T-helper 17 cell (primary cell): Measurements from ENCODE around the gene FAHD2A. TPM values are rescaled to one million over a fixed set of nuclear protein-coding genes. Genes with fewer than 3 reads are reported as not detected.

Experiments
- ATAC-seq: fragments of 150-1000 bp; cut with Tn5 transposase; 2 replicates; pipeline ENCODE4 v1.10.0; 2021; ENCODE audit warnings: mild to moderate bottlenecking, moderate library complexity
- DNase-seq, 3 donors: peaks; one replicate each; pipeline versions ENCODE4 v3.0.0 to v3.0.0-alpha.2; 2020 to 2021
- H3K9me3 ChIP-seq: one replicate; pipeline ENCODE4 v1.7.0; 2013; ENCODE audit warnings: low read length, mild to moderate bottlenecking; ENCODE audit not compliant: control insufficient read depth, poor library complexity, severe bottlenecking
- H3K27ac Mint-ChIP-seq: one replicate; pipeline ENCODE4 v1.8.0; 2022; ENCODE audit warnings: mild to moderate bottlenecking, moderate library complexity, mixed read lengths
- H3K27me3 Mint-ChIP-seq: one replicate; pipeline ENCODE4 v1.8.0; 2022; ENCODE audit warnings: mixed read lengths
- H3K36me3 Mint-ChIP-seq: one replicate; pipeline ENCODE4 v1.8.0; 2022; ENCODE audit warnings: low read depth, mixed read lengths
- H3K4me1 Mint-ChIP-seq: one replicate; pipeline ENCODE4 v1.8.0; 2022; ENCODE audit warnings: mild to moderate bottlenecking, mixed read lengths
- H3K4me3 Mint-ChIP-seq: one replicate; pipeline ENCODE4 v1.8.0; 2022; ENCODE audit warnings: mild to moderate bottlenecking, moderate library complexity, mixed read lengths
- total RNA-seq, 4 donors: library from RNA in 2 of 4; stranded (reverse) in 2 of 4; gene quantifications; one replicate each; pipeline ENCODE4 v1.2.3 and lab custom pipeline; 2022 to 2026

FAHD2A gene
- total RNA-seq, 2 donors from 2014 or later, result 19.1 to 19.8 TPM

GRCh38 chr2:95380280-95380679 lies 22.2 kb upstream of the FAHD2A start:
- peaks cover 58% of the 10 kb centered on the region for H3K27me3 Mint-ChIP-seq
- peaks cover 4% of the 10 kb centered on the region for H3K4me1 Mint-ChIP-seq
- H3K9me3 ChIP-seq, result no peaks in the 10 kb centered on the region
- ATAC-seq, result no peak
- no peak overlapping the region for H3K4me3 Mint-ChIP-seq
- H3K27ac Mint-ChIP-seq, result peak overlapping the region; percentile 47
- DNase-seq, result no peak
- H3K36me3 Mint-ChIP-seq, result peaks cover 2% of the 10 kb centered on the region

- DNase-seq, result no peak
- no peak overlapping the region for H3K4me3 Mint-ChIP-seq
- no peak for ATAC-seq
- H3K36me3 Mint-ChIP-seq, result peaks cover 2% of the 10 kb centered on the region
- peaks cover 56% of the 10 kb centered on the region for H3K27me3 Mint-ChIP-seq
- H3K27ac Mint-ChIP-seq, result peak overlapping the region; percentile 47
- H3K9me3 ChIP-seq, result no peaks in the 10 kb centered on the region
- peaks cover 4% of the 10 kb centered on the region for H3K4me1 Mint-ChIP-seq
These were observed 21.8 kb upstream of the FAHD2A start for GRCh38 chr2:95380731-95381130.

- ATAC-seq (no peak), DNase-seq (no peak)
- Mint-ChIP-seq H3K4me3 (no peak overlapping the region), H3K4me1 (peaks cover 4% of the 10 kb centered on the region), H3K36me3 (peaks cover 2% of the 10 kb centered on the region), H3K27me3 (peaks cover 49% of the 10 kb centered on the region), H3K27ac (no peak overlapping the region)
- H3K9me3 ChIP-seq, result no peaks in the 10 kb centered on the region
These were observed 21.0 kb upstream of the FAHD2A start for GRCh38 chr2:95381212-95382191.

GRCh38 chr2:95382192-95382591 lies 20.3 kb upstream of the FAHD2A start:
- Mint-ChIP-seq H3K27ac (no peak overlapping the region), H3K36me3 (peaks cover 2% of the 10 kb centered on the region), H3K4me3 (no peak overlapping the region), H3K27me3 (peaks cover 42% of the 10 kb centered on the region), H3K4me1 (peaks cover 4% of the 10 kb centered on the region)
- no peaks in the 10 kb centered on the region for H3K9me3 ChIP-seq
- no peak for ATAC-seq
- no peak for DNase-seq

- ATAC-seq, result no peak
- Mint-ChIP-seq H3K27ac (no peak overlapping the region), H3K4me1 (peaks cover 4% of the 10 kb centered on the region), H3K27me3 (peaks cover 41% of the 10 kb centered on the region), H3K36me3 (peaks cover 2% of the 10 kb centered on the region), H3K4me3 (no peak overlapping the region)
- H3K9me3 ChIP-seq, result no peaks in the 10 kb centered on the region
- DNase-seq, result no peak
These were observed 19.5 kb upstream of the FAHD2A start for GRCh38 chr2:95382686-95383634.

- no peaks in the 10 kb centered on the region for H3K9me3 ChIP-seq
- H3K27me3 Mint-ChIP-seq, result peaks cover 47% of the 10 kb centered on the region
- H3K36me3 Mint-ChIP-seq, result peaks cover 2% of the 10 kb centered on the region
- DNase-seq (no peak), ATAC-seq (no peak)
- no peak overlapping the region for H3K27ac Mint-ChIP-seq
- H3K4me1 Mint-ChIP-seq, result peaks cover 4% of the 10 kb centered on the region
- H3K4me3 Mint-ChIP-seq, result no peak overlapping the region
These were observed 18.9 kb upstream of the FAHD2A start for GRCh38 chr2:95383635-95384027.

GRCh38 chr2:95384854-95385569 lies 17.5 kb upstream of the FAHD2A start:
- peaks cover 37% of the 10 kb centered on the region for H3K27me3 Mint-ChIP-seq
- peaks cover 4% of the 10 kb centered on the region for H3K4me1 Mint-ChIP-seq
- no peak overlapping the region for H3K27ac Mint-ChIP-seq
- ATAC-seq (no peak), DNase-seq (no peak)
- H3K4me3 Mint-ChIP-seq, result no peak overlapping the region
- H3K9me3 ChIP-seq, result no peaks in the 10 kb centered on the region
- H3K36me3 Mint-ChIP-seq, result peaks cover 2% of the 10 kb centered on the region

GRCh38 chr2:95385570-95385984 lies 16.9 kb upstream of the FAHD2A start:
- peaks cover 4% of the 10 kb centered on the region for H3K4me1 Mint-ChIP-seq
- peaks cover 32% of the 10 kb centered on the region for H3K27me3 Mint-ChIP-seq
- H3K27ac Mint-ChIP-seq, result no peak overlapping the region
- no peaks in the 10 kb centered on the region for H3K9me3 ChIP-seq
- no peaks in the 10 kb centered on the region for H3K36me3 Mint-ChIP-seq
- no peak for ATAC-seq
- H3K4me3 Mint-ChIP-seq, result no peak overlapping the region
- DNase-seq, result no peak

GRCh38 chr2:95386031-95386430 lies 16.5 kb upstream of the FAHD2A start:
- Mint-ChIP-seq H3K27me3 (peaks cover 27% of the 10 kb centered on the region), H3K4me1 (peaks cover 4% of the 10 kb centered on the region), H3K36me3 (no peaks in the 10 kb centered on the region), H3K27ac (no peak overlapping the region), H3K4me3 (no peak overlapping the region)
- no peaks in the 10 kb centered on the region for H3K9me3 ChIP-seq
- ATAC-seq (no peak), DNase-seq (no peak)

GRCh38 chr2:95387358-95387757 lies 15.2 kb upstream of the FAHD2A start:
- H3K9me3 ChIP-seq, result no peaks in the 10 kb centered on the region
- no peak for ATAC-seq
- Mint-ChIP-seq H3K27ac (no peak overlapping the region), H3K36me3 (no peaks in the 10 kb centered on the region), H3K4me1 (peaks cover 4% of the 10 kb centered on the region), H3K4me3 (no peak overlapping the region), H3K27me3 (peaks cover 20% of the 10 kb centered on the region)
- no peak for DNase-seq

- no peak overlapping the region for H3K4me3 Mint-ChIP-seq
- peaks cover 15% of the 10 kb centered on the region for H3K27me3 Mint-ChIP-seq
- ATAC-seq (no peak), DNase-seq (no peak)
- no peaks in the 10 kb centered on the region for H3K36me3 Mint-ChIP-seq
- peaks cover 4% of the 10 kb centered on the region for H3K4me1 Mint-ChIP-seq
- H3K9me3 ChIP-seq, result no peaks in the 10 kb centered on the region
- H3K27ac Mint-ChIP-seq, result no peak overlapping the region
These were observed 14.3 kb upstream of the FAHD2A start for GRCh38 chr2:95388091-95388692.

GRCh38 chr2:95388856-95389244 lies 13.7 kb upstream of the FAHD2A start:
- no peak for DNase-seq
- ATAC-seq, result peak; percentile 16
- Mint-ChIP-seq H3K4me1 (peaks cover 4% of the 10 kb centered on the region), H3K36me3 (no peaks in the 10 kb centered on the region), H3K27ac (no peak overlapping the region), H3K27me3 (peaks cover 15% of the 10 kb centered on the region), H3K4me3 (no peak overlapping the region)
- no peaks in the 10 kb centered on the region for H3K9me3 ChIP-seq
